K562 (cell line): ENCODE data around the gene MGRN1. TPM values are rescaled to one million over a fixed set of nuclear protein-coding genes. Genes with fewer than 3 reads are reported as not detected.

Experiments used
- BACH1 ChIP-seq: fragments of 200-800 bp; sonication (Bioruptor generic); IDR thresholded peaks from 2 replicates; pipeline ENCODE4 v1.6.1; 2016; ENCODE audit warnings: missing genetic modification characterization, missing compliant biosample characterization
- CBX2 ChIP-seq: fragments of 200-600 bp; sonication (generic); IDR thresholded peaks from one replicate; pipeline ENCODE4 v1.6.1; 2012; ENCODE audit warnings: mild to moderate bottlenecking, low read length, inconsistent platforms; ENCODE audit not compliant: insufficient read depth, poor library complexity, severe bottlenecking
- FOXK1 ChIP-seq: sonication (generic); formaldehyde crosslinking; IDR thresholded peaks from 2 replicates; pipeline ENCODE4 v1.8.0; 2022; ENCODE audit warnings: missing genetic modification reagents, mild to moderate bottlenecking, borderline replicate concordance
- FOXM1 ChIP-seq, 2 experiments: fragments of 450-650 bp in 1 of 2; sonication (generic) in 1 of 2; formaldehyde crosslinking in 1 of 2; IDR thresholded peaks; 2 replicates each; pipeline versions ENCODE4 v1.6.1 to v1.9.0; 2017 to 2022; ENCODE audit warnings: low read depth in 2 of 2, mild to moderate bottlenecking in 2 of 2, missing genetic modification reagents in 1 of 2, moderate library complexity in 1 of 2
- GABPB1 ChIP-seq: sonication (generic); formaldehyde crosslinking; IDR thresholded peaks from 2 replicates; pipeline ENCODE4 v1.8.0; 2022; ENCODE audit warnings: mild to moderate bottlenecking, missing genetic modification reagents
- HNRNPK ChIP-seq: fragments of 200-400 bp; formaldehyde crosslinking; IDR thresholded peaks from one replicate; pipeline ENCODE4 v1.6.1; 2018; ENCODE audit warnings: mild to moderate bottlenecking, low read depth, low read length; ENCODE audit not compliant: poor library complexity, severe bottlenecking
- HNRNPL ChIP-seq: fragments of 200-400 bp; formaldehyde crosslinking; IDR thresholded peaks from 2 replicates; pipeline ENCODE4 v1.6.1; 2017; ENCODE audit warnings: low read depth, mild to moderate bottlenecking, low read length
- KDM5B ChIP-seq: fragments of 200-600 bp; sonication (generic); IDR thresholded peaks from 2 replicates; pipeline ENCODE4 v1.6.1; 2012; ENCODE audit warnings: low read depth, mild to moderate bottlenecking, moderate library complexity, low read length, control low read depth, inconsistent platforms; ENCODE audit not compliant: insufficient replicate concordance
- PHF8 ChIP-seq: fragments of 200-600 bp; sonication (generic); IDR thresholded peaks from 2 replicates; pipeline ENCODE4 v1.6.1; 2012; ENCODE audit warnings: mixed run types, mild to moderate bottlenecking, inconsistent platforms, low read length, moderate library complexity, borderline replicate concordance
- POLR2G ChIP-seq: fragments of 200-400 bp; formaldehyde crosslinking; IDR thresholded peaks from 2 replicates; pipeline ENCODE4 v1.6.1; 2017; ENCODE audit warnings: low read depth, mild to moderate bottlenecking, antibody characterized with exemption, low read length, moderate library complexity
- PTRF ChIP-seq: fragments of 450-650 bp; IDR thresholded peaks from 2 replicates; pipeline ENCODE4 v1.6.1; 2016; ENCODE audit warnings: mild to moderate bottlenecking, missing genetic modification characterization, missing compliant biosample characterization
- RBBP5 ChIP-seq: fragments of 200-600 bp; sonication (generic); IDR thresholded peaks from 2 replicates; pipeline ENCODE4 v1.6.1; 2012; ENCODE audit warnings: borderline replicate concordance, mild to moderate bottlenecking, low read length, control low read depth, inconsistent platforms; ENCODE audit not compliant: insufficient read depth, poor library complexity, severe bottlenecking
- RCOR1 ChIP-seq, 2 experiments: IDR thresholded peaks; 2 replicates each; pipeline ENCODE4 v1.6.1; 2012; ENCODE audit warnings: low read depth in 2 of 2, low read length in 2 of 2, borderline replicate concordance in 1 of 2, improper control_type of control experiment in 1 of 2
- RNF2 ChIP-seq: sonication (generic); IDR thresholded peaks from 2 replicates; pipeline ENCODE4 v1.6.1; 2016
- SAFB ChIP-seq: fragments of 200-400 bp; formaldehyde crosslinking; IDR thresholded peaks from 2 replicates; pipeline ENCODE4 v1.6.1; 2017; ENCODE audit warnings: low read depth, low read length, borderline replicate concordance
- TAF1 ChIP-seq: IDR thresholded peaks from 2 replicates; pipeline ENCODE4 v1.6.1; 2011; ENCODE audit warnings: mild to moderate bottlenecking, low read length, moderate library complexity; ENCODE audit not compliant: insufficient read depth, control insufficient read depth, severe bottlenecking; ENCODE audit errors: extremely low read depth
- TFAP4 ChIP-seq: sonication (generic); formaldehyde crosslinking; IDR thresholded peaks from 2 replicates; pipeline ENCODE4 v1.8.0; 2022; ENCODE audit warnings: missing genetic modification reagents, mild to moderate bottlenecking, moderate library complexity, borderline replicate concordance
- polyA plus RNA-seq, 8 experiments: library from polyadenylated mRNA; depleted of rRNA in 4 of 8; stranded (reverse) in 5 of 8; unstranded in 3 of 8; fragments of >200 nt; fragmentation: Nextera tagmentation in 2 of 8; fragmentation: Illumina TruSeq in 1 of 8; extraction: Ambion mirVana in 2 of 8; extraction: Trizol in 1 of 8; gene quantifications; 2 replicates each; pipeline versions ENCODE4 v1.2.1 to v1.2.3, GENCODE V29; 2011 to 2014; ENCODE audit warnings: inconsistent platforms in 1 of 8, missing spikeins in 1 of 8
- total RNA-seq, 7 experiments: library from RNA; depleted of rRNA in 6 of 7; stranded (reverse); fragments of >200 nt in 6 of 7; fragmentation: Illumina TruSeq in 2 of 7; extraction: Trizol in 2 of 7; gene quantifications; 2 replicates each; pipeline versions ENCODE4 v1.2.1 to v1.2.3, GENCODE V29; 2011 to 2021; ENCODE audit warnings: low replicate concordance in 1 of 7
- TF ChIP-seq, protein P1 (sequence below): sonication (generic); formaldehyde crosslinking; IDR thresholded peaks from 2 replicates; pipeline ENCODE4 v1.8.0; 2022; ENCODE audit warnings: missing genetic modification reagents, mild to moderate bottlenecking, borderline replicate concordance
- TF ChIP-seq, protein P2 (sequence below): fragments of 250-450 bp; sonication (Bioruptor Pico); IDR thresholded peaks from 2 replicates; pipeline ENCODE4 v1.5.1; 2021; ENCODE audit warnings: mild to moderate bottlenecking
- TF ChIP-seq, protein P3 (sequence below): sonication (generic); formaldehyde crosslinking; IDR thresholded peaks from 2 replicates; pipeline ENCODE4 v1.8.0; 2022; ENCODE audit warnings: mild to moderate bottlenecking, missing genetic modification reagents

The MGRN1 gene
- total and polyA plus RNA-seq, 9 of the 15 experiments (the other 6 are each of a cell fraction or from before 2014, with no cell fraction given), result 0.15 to 37.9 (median 6.0) TPM

- TF ChIP-seq, protein P1, sequence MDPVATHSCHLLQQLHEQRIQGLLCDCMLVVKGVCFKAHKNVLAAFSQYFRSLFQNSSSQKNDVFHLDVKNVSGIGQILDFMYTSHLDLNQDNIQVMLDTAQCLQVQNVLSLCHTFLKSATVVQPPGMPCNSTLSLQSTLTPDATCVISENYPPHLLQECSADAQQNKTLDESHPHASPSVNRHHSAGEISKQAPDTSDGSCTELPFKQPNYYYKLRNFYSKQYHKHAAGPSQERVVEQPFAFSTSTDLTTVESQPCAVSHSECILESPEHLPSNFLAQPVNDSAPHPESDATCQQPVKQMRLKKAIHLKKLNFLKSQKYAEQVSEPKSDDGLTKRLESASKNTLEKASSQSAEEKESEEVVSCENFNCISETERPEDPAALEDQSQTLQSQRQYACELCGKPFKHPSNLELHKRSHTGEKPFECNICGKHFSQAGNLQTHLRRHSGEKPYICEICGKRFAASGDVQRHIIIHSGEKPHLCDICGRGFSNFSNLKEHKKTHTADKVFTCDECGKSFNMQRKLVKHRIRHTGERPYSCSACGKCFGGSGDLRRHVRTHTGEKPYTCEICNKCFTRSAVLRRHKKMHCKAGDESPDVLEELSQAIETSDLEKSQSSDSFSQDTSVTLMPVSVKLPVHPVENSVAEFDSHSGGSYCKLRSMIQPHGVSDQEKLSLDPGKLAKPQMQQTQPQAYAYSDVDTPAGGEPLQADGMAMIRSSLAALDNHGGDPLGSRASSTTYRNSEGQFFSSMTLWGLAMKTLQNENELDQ (CRISPR knock-in tag), result no peak
- TF ChIP-seq PHF8, result peak; percentile 46; the same call in 1 of the 2 replicates
- no peak for TF ChIP-seq RNF2
- peak; percentile 61 for TF ChIP-seq HNRNPK
- no peak for TF ChIP-seq FOXK1 (CRISPR knock-in tag)
- TF ChIP-seq RCOR1 (IDR thresholded peaks at IDR 0.05; ENCODE audit: borderline replicate concordance in 1 of 2, low read depth in 2 of 2, low read length in 2 of 2), result no peak
- no peak for TF ChIP-seq CBX2
- TF ChIP-seq FOXM1 (IDR thresholded peaks at IDR 0.05; ENCODE audit: low read depth), result no peak
- TF ChIP-seq FOXM1 (CRISPR knock-in tag; IDR thresholded peaks at IDR 0.05; ENCODE audit: low read depth), result no peak
- TF ChIP-seq KDM5B, result peak; percentile 26
- TF ChIP-seq PTRF (tag), result no peak
- peak; percentile 17 for TF ChIP-seq RBBP5
- TF ChIP-seq POLR2G, result peak; percentile 84
- peak; percentile 84 for TF ChIP-seq SAFB
- TF ChIP-seq, protein P2, sequence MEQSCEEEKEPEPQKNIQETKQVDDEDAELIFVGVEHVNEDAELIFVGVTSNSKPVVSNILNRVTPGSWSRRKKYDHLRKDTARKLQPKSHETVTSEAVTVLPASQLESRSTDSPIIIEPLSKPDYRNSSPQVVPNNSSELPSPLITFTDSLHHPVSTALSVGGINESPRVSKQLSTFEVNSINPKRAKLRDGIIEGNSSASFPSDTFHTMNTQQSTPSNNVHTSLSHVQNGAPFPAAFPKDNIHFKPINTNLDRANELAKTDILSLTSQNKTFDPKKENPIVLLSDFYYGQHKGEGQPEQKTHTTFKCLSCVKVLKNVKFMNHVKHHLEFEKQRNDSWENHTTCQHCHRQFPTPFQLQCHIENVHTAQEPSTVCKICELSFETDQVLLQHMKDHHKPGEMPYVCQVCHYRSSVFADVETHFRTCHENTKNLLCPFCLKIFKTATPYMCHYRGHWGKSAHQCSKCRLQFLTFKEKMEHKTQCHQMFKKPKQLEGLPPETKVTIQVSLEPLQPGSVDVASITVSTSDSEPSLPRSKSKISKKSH (CRISPR knock-in tag), result no peak
- TF ChIP-seq, protein P3, sequence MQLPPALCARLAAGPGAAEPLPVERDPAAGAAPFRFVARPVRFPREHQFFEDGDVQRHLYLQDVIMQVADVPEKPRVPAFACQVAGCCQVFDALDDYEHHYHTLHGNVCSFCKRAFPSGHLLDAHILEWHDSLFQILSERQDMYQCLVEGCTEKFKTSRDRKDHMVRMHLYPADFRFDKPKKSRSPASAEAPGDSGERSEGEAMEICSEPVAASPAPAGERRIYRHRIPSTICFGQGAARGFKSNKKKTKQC, result no peak
- TF ChIP-seq BACH1, result no peak
- TF ChIP-seq TFAP4 (CRISPR knock-in tag), result peak; percentile 51; the same call in 1 of the 2 replicates
- TF ChIP-seq GABPB1 (CRISPR knock-in tag), result no peak
- TF ChIP-seq TAF1, result no peak
- peak; percentile 79; the same call in 1 of the 2 replicates for TF ChIP-seq HNRNPL
Observed at GRCh38 chr16:4693956-4694641, 69.5 kb downstream of the MGRN1 start (continued).
